ENCODE results near the gene UTP15. TPM values are rescaled to one million over a fixed set of nuclear protein-coding genes. Genes with fewer than 3 reads are reported as not detected.

The UTP15 gene
- total and polyA plus RNA-seq, 10 of the 15 experiments (the other 5 are each of a cell fraction or from before 2014, with no cell fraction given) = 22.5 to 39.4 (median 29.6) TPM

- TF ChIP-seq, protein P1, sequence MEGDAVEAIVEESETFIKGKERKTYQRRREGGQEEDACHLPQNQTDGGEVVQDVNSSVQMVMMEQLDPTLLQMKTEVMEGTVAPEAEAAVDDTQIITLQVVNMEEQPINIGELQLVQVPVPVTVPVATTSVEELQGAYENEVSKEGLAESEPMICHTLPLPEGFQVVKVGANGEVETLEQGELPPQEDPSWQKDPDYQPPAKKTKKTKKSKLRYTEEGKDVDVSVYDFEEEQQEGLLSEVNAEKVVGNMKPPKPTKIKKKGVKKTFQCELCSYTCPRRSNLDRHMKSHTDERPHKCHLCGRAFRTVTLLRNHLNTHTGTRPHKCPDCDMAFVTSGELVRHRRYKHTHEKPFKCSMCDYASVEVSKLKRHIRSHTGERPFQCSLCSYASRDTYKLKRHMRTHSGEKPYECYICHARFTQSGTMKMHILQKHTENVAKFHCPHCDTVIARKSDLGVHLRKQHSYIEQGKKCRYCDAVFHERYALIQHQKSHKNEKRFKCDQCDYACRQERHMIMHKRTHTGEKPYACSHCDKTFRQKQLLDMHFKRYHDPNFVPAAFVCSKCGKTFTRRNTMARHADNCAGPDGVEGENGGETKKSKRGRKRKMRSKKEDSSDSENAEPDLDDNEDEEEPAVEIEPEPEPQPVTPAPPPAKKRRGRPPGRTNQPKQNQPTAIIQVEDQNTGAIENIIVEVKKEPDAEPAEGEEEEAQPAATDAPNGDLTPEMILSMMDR (IDR thresholded peaks at IDR 0.05 in 2 of 3, conservative IDR thresholded peaks at IDR 0.05 in 1 of 3; ENCODE audit: control insufficient read depth in 2 of 3, extremely low read depth in 1 of 3, insufficient read depth in 1 of 3, low read depth in 3 of 3, low read length in 3 of 3) = no peak
- TF ChIP-seq BCL11A (IDR thresholded peaks at IDR 0.05; ENCODE audit: low read depth, low read length) (no peak), TAF1 (IDR thresholded peaks at IDR 0.05; ENCODE audit: borderline replicate concordance, low read depth, low read length) (peak; percentile 70; the same call in 1 of the 2 replicates), STAT1 (conservative IDR thresholded peaks at IDR 0.05) (no peak), LARP7 (IDR thresholded peaks at IDR 0.05) (no peak), YY1 (IDR thresholded peaks at IDR 0.05; ENCODE audit: low read depth, low read length) (no peak), POU2F2 (IDR thresholded peaks at IDR 0.05; ENCODE audit: borderline replicate concordance, low read depth, low read length) (peak; percentile 71; the same call in 2 of the 3 replicates), CEBPZ (IDR thresholded peaks at IDR 0.05; ENCODE audit: low read depth, low read length) (no peak), JUNB (IDR thresholded peaks at IDR 0.05) (no peak)
- TF ChIP-seq, protein P2, sequence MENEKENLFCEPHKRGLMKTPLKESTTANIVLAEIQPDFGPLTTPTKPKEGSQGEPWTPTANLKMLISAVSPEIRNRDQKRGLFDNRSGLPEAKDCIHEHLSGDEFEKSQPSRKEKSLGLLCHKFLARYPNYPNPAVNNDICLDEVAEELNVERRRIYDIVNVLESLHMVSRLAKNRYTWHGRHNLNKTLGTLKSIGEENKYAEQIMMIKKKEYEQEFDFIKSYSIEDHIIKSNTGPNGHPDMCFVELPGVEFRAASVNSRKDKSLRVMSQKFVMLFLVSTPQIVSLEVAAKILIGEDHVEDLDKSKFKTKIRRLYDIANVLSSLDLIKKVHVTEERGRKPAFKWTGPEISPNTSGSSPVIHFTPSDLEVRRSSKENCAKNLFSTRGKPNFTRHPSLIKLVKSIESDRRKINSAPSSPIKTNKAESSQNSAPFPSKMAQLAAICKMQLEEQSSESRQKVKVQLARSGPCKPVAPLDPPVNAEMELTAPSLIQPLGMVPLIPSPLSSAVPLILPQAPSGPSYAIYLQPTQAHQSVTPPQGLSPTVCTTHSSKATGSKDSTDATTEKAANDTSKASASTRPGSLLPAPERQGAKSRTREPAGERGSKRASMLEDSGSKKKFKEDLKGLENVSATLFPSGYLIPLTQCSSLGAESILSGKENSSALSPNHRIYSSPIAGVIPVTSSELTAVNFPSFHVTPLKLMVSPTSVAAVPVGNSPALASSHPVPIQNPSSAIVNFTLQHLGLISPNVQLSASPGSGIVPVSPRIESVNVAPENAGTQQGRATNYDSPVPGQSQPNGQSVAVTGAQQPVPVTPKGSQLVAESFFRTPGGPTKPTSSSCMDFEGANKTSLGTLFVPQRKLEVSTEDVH (IDR thresholded peaks at IDR 0.05; ENCODE audit: low read depth, partially characterized antibody) = peak; percentile 63
- TF ChIP-seq, protein P3, sequence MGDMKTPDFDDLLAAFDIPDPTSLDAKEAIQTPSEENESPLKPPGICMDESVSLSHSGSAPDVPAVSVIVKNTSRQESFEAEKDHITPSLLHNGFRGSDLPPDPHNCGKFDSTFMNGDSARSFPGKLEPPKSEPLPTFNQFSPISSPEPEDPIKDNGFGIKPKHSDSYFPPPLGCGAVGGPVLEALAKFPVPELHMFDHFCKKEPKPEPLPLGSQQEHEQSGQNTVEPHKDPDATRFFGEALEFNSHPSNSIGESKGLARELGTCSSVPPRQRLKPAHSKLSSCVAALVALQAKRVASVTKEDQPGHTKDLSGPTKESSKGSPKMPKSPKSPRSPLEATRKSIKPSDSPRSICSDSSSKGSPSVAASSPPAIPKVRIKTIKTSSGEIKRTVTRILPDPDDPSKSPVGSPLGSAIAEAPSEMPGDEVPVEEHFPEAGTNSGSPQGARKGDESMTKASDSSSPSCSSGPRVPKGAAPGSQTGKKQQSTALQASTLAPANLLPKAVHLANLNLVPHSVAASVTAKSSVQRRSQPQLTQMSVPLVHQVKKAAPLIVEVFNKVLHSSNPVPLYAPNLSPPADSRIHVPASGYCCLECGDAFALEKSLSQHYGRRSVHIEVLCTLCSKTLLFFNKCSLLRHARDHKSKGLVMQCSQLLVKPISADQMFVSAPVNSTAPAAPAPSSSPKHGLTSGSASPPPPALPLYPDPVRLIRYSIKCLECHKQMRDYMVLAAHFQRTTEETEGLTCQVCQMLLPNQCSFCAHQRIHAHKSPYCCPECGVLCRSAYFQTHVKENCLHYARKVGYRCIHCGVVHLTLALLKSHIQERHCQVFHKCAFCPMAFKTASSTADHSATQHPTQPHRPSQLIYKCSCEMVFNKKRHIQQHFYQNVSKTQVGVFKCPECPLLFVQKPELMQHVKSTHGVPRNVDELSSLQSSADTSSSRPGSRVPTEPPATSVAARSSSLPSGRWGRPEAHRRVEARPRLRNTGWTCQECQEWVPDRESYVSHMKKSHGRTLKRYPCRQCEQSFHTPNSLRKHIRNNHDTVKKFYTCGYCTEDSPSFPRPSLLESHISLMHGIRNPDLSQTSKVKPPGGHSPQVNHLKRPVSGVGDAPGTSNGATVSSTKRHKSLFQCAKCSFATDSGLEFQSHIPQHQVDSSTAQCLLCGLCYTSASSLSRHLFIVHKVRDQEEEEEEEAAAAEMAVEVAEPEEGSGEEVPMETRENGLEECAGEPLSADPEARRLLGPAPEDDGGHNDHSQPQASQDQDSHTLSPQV (IDR thresholded peaks at IDR 0.05) = no peak; the same call in 1 of the 2 replicates
- TF ChIP-seq, protein P4, sequence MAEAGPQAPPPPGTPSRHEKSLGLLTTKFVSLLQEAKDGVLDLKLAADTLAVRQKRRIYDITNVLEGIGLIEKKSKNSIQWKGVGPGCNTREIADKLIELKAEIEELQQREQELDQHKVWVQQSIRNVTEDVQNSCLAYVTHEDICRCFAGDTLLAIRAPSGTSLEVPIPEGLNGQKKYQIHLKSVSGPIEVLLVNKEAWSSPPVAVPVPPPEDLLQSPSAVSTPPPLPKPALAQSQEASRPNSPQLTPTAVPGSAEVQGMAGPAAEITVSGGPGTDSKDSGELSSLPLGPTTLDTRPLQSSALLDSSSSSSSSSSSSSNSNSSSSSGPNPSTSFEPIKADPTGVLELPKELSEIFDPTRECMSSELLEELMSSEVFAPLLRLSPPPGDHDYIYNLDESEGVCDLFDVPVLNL (IDR thresholded peaks at IDR 0.05; ENCODE audit: low read depth, low read length) = 0 out of 2 replicates have a peak, but pooled peaks have one; percentile 43
- TF ChIP-seq, protein P5, sequence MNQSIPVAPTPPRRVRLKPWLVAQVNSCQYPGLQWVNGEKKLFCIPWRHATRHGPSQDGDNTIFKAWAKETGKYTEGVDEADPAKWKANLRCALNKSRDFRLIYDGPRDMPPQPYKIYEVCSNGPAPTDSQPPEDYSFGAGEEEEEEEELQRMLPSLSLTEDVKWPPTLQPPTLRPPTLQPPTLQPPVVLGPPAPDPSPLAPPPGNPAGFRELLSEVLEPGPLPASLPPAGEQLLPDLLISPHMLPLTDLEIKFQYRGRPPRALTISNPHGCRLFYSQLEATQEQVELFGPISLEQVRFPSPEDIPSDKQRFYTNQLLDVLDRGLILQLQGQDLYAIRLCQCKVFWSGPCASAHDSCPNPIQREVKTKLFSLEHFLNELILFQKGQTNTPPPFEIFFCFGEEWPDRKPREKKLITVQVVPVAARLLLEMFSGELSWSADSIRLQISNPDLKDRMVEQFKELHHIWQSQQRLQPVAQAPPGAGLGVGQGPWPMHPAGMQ (IDR thresholded peaks at IDR 0.05; ENCODE audit: borderline replicate concordance) = no peak
Observed at GRCh38 chr5:73565139-73565968, at the start of gene UTP15, which contains the start of gene ANKRA2 (continued).

Measured in GM12878 (cell line).